HG02970 (cell line): ENCODE measurements around the gene OTUD7B.
A peak's percentile ranks its signal among the peaks of the same experiment; 100 is the strongest.
"Not testable (repeated sequence)": the region's sequence is repeated elsewhere in the genome, so short reads cannot be mapped to it uniquely, and the experiment has no call there.

ENCODE experiments used
- ATAC-seq: cut with Tn5 transposase; IDR thresholded peaks from one replicate; pipeline ENCODE4 v1.9.1; 2021; ENCODE audit warnings: mild to moderate bottlenecking, moderate library complexity, moderate number of reproducible peaks; ENCODE audit not compliant: unreplicated experiment, low FRiP score

OTUD7B gene

GRCh38 chr1:149962039-149962647, 48.4 kb downstream of the OTUD7B start:
- no peak for ATAC-seq

DNA sequence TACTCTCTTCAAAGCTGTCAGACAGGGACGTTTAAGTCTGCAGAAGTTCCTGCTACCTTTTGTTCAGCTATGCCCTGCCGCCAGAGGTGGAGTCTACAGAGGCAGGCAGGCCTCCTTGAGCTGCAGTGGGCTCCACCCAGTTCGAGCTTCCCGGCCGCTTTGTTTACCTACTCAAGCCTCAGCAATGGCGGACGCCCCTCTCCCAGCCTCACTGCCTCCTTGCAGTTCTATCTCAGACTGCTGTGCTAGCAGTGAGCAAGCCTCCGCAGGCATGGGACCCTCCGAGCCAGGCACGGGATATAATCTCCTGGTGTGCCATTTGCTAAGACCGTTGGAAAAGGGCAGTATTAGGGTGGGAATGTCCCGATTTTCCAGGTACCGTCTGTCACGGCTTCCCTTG, 53.0 kb downstream of the OTUD7B start:
- ATAC-seq: not testable (repeated sequence)

GRCh38 chr1:149949911-149950310, 60.6 kb downstream of the OTUD7B start:
- ATAC-seq: no peak

DNA sequence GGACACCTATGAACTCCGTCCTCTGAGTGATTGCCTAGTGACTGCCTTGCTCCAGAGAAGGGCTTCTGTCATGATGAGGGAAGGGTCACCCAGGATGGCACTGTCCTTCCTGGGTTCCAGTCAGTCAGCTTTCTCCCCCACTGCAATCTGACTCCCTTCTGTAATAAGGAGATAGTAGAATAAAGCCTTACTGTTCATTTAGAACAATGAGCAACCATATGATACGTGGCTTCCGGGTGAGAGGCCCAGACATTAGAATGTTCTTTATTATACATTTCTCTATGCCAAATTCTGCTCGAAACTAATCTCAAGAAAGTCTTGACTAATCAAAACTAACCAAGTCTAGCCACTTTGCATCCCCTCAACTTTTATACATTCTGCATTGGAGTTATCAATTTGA, 65.3 kb downstream of the OTUD7B start:
- ATAC-seq: no peak

- ATAC-seq: no peak
These were observed 67.6 kb downstream of the OTUD7B start for GRCh38 chr1:149942885-149943284.

- ATAC-seq: no peak
These were observed 68.3 kb downstream of the OTUD7B start for GRCh38 chr1:149942207-149942606.

DNA sequence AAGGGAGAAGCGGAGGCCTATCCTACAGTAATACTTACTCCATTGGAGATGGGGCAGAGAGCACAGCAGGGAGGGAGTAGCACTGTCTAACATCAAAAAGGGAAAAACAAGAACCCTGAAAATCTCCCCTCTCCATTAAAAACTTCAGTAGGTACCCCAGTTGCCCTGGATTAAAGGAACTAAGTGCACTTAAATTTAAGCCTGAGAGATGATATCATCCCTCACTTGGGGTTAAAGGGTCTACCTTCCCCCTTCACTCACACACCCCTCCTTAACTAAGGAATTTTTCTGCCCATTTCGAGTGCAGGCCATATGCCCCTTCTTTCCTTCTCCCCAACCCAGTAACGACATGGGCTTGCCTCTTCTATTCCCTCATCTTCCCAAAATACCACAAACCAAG, 70.1 kb downstream of the OTUD7B start:
- ATAC-seq: no peak

GRCh38 chr1:149938668-149939003, 71.9 kb downstream of the OTUD7B start:
- ATAC-seq: not testable (repeated sequence)

DNA sequence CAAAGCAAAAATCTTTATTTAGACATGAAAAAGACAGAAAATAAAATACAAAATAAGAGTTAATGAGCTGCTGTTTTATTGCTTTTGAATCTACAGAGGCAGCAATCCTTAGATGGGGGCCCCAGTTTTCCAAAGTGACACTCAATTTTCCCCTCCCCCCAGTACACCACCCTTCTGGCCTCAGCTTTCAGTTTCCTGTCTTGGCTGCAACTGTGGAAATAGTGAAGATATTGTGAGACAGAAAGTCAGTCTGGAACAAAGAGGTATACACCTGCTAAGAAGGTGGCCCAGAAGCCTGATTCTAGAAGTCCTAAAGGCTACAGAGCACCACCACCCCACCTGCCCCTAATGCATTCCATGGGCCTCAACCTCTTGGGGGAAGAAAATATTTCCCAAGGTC, 72.8 kb downstream of the OTUD7B start:
- no peak for ATAC-seq

DNA sequence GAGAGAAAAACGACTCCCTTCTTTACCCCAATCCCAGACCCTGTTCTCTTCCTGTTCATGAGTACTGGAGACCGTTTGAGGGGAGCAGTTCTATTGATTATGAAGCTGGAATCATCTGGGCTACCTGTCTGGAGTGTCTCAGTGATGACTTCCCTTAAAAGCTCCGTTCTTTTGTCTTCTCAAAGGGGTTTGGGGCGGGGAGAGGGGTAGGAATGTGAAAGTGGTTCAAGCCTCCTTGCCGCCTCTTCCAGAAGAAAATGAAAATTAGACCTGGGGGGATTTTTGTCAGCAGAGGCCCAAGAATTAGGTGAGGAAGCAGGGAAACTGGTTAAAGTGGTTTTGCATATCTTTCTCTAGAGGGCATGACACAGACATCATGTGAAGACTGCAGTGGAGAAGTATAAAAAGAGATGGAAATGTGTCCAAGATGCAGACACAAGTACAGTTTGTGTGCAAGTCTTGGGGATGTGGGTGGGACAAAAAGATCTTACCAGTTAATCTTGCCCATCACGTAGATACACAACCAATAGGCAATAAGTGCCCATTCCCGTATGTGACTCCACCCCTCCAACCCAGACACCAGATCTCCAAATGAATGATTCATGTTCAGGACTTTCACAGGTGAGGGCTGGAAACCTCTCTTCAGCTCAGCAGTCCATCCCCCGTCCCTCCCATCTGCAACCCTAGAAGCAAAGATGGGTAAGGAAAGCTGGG, 73.4 kb downstream of the OTUD7B start:
- no peak for ATAC-seq

- ATAC-seq: no peak
These were observed 74.1 kb downstream of the OTUD7B start, which contains the start of gene MTMR11 for GRCh38 chr1:149936170-149936991. Gene MTMR11, minus strand, starts transcription at chr1:149936879. Its CDS starts 232 bp downstream, at chr1:149936647.

DNA sequence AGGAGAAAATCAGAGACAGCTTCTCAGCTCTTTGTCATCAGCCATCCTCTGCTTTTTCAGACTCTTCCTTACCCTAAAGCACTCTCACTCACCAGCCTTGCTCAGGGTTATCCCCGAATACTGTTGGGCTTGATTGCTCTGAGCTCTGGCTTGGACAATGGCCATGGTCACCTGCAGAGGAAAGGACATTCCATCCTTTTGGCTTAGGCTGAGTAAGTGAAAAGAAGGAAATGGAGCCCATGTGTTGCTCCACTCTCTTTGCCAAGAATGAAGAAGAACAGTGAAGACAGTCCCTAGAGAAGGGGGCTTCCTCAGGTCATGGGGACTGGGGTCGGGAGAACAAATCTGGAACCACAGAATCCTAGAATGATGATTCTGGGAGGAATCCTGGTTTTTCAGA, 76.2 kb downstream of the OTUD7B start:
- ATAC-seq: no peak

DNA sequence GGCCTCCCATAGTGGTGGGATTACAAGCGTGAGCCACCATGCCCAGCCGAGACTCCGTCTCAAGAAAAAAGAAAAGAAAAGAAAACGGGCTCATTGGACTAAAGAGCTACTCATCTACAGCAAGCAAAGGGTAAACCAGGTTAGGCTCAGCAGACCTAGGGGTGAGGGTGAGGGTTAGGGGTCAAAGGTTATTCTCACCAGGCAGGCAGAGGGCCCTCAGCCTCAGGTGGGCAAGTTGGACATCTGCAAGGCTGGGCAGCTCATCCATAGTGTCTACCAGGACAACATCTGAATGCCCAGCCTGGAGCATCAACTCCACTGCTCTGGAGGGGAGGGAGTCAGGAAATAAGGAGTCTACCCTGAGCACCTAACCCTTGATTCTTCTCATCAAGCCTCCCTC, 77.3 kb downstream of the OTUD7B start:
- ATAC-seq: no peak

DNA sequence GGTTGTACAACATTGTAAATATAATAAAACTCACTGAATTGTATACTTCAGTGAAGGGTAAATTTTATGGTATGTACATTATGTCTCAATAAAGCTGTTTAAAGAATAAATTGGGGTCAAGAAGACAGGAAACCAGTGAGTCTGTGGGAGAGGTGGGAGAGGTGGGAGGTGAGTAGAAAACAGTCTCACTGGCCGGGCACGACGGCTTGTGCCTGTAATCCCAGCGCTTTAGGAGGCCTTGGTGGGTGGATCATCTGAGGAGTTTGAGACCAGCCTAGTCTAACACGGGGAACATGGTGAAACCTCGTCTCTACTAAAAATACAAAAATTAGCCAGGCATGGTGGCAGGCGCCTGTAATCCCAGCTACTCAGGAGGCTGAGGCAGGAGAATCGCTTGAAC, 78.1 kb downstream of the OTUD7B start:
- ATAC-seq: no peak

DNA sequence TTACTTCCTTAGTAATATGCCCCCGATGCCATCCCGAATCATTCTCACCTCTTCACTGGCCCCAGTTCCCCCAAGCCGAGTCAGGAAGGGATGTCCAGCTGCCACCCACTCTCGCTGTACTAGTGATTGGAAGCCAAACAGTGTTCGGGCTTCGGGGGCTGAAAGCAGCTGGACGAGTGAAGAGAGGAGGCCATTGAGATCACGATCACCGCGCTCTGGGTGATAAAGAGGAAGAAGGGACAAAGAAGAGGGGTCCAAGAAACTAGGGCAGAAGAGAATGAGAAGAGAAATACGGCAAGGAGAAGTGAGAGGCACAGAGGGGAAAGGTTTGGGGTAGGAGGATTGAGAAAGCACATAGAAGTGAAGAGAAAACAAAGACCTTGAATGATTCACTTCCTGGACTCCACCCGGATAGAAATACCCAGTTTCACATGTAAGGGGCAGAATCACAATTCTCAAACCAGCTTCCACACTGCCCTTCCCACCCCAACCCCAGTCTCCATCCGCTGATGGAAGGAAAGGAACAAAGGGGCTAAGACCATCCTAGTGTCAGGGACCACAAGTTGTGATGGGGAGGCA, 79.2 kb downstream of the OTUD7B start:
- ATAC-seq: no peak

DNA sequence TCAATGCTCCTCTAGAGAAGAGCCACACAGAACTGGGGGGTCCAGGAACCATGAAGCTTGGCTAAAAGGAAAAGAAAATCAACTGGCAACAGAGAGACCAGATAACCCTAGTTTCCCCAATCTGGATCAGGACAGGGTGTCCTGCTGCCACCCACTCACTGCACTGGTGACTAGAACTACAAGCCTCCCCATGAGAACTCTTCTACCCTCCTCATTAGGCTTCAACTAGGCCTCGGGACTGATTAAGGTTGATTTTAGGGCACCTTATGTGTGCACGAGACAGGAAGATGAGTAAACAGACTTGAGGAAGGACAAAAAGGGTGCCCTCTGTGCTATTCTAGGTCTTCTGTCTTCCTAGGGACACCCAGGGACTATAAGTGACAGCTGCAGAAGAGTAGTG, 80.7 kb downstream of the OTUD7B start:
- no peak for ATAC-seq

DNA sequence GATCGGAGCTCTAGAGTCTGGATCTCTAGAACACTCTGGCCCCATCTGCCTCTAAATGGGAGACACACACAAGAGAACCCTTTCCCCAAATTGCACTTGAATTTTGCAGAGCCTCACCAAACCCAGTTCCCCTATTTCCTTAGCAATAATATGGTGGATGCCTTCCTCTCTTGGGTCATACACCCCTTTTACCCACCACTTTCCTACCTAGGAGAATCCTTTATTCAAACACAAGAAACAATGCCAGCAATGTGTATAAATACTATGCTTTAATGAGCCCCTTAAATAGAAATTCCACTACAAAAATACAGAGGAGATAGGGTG, 82.2 kb downstream of the OTUD7B start:
- no peak for ATAC-seq

DNA sequence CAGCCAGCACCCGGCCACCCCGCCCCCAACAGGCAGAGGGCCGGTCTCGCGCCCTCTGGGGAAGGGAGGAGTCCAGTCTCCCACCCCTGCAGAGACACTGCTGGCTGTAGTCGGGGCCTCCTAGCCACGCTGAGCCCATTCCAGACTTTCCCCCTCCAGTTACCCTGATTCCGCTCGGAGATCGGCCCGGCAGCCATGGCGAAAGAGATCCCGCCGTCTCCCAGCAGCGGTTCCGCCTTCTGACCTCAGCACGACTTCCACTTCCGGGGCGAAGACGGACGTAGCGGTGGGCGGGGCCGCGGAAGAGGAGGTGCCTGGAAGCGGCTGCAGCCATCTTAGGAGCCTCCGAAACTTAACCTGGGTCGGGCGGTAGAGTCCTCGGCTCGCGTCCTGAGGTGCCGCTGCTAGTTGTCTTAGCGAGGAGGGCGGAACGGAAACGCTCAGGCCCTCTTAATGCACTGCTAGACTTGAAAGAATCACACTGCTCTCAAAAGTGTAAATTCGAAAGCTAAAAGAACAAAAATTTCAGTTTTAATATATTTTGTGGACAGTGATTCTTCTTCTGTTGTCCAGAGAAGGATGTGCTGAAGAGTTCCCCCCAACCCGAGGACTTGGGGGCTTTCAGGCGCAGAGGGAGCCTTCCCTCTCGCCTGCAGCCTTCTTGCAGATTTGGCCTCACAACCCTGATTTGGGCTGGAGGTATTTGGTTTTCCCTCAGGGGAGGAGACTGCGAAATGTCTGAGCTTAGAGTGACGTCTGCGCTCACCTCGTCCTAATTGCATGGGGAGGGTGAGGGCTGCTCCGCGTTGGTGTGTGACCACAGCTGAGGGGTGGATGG, 82.7 kb downstream of the OTUD7B start, which contains the start of gene SF3B4:
SF3B4 (minus strand) TSS at position 241 of the 838 bp plus-strand sequence; CDS start at position 197, 44 bp downstream.
- ATAC-seq: peak; percentile 85

DNA sequence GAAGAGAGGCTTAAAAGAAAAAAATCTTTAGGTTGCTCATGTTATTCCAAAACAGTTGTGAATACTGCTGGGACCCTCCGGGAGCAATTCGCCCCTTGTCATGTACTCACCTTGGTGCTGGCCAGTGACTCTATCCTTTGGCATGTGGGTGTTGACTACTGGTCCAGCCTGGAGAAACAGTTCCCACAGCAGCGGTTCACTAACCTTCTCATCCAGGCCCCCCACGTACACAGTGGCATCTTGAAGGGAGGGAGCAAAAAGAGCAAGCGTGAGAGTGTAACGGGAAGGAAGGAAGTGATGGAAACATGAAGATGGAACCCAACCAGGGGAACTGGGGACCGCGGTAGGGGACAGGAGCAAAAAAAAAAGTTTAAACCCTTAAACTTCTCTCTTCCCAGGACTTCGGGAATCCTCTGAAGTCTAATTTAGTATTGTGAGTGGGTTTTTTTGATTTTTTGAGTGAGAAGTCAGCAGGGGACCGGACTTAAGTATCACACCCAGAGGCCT, 83.4 kb downstream of the OTUD7B start:
- ATAC-seq: no peak

DNA sequence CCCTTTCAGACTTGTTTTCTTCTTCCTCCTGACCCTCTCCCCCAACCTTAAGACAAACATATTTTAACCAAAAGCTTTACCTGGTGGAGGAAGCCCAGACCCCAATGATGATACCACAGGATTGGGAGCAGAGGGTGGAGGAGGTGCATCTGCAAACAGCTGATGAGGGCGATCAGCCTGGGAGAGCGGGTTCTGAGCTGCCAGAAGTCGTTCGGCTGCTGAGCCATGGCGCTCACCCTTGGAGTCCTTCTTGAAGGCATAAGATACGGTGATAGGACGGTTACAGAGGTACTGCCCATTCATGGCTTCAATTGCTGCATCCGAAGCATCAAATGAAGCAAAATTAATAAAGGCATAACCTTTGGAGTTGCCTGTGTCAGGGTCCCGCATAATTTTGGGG, 84.2 kb downstream of the OTUD7B start:
- ATAC-seq: no peak
